Endodermal cell (in vitro differentiated cells): ENCODE measurements around the gene RPS27L. TPM values are rescaled to one million over a fixed set of nuclear protein-coding genes. Genes with fewer than 3 reads are reported as not detected.

ENCODE experiments used
- DNase-seq: peaks from one replicate; pipeline ENCODE4 v3.0.0-alpha.2; 2017
- H3K27ac ChIP-seq: 2 replicates; pipeline ENCODE4 v1.5.1; 2013; ENCODE audit warnings: mild to moderate bottlenecking, low read depth, low read length, moderate library complexity
- H3K27me3 ChIP-seq: 2 replicates; pipeline ENCODE4 v1.6.1; 2013; ENCODE audit warnings: mild to moderate bottlenecking, low read length, moderate library complexity; ENCODE audit not compliant: insufficient read depth, control insufficient read depth, poor library complexity, severe bottlenecking
- H3K36me3 ChIP-seq: 2 replicates; pipeline ENCODE4 v1.7.0; 2013; ENCODE audit warnings: mild to moderate bottlenecking, low read length, moderate library complexity; ENCODE audit not compliant: control insufficient read depth, insufficient read depth
- H3K4me1 ChIP-seq: one replicate; pipeline ENCODE4 v1.7.0; 2013; ENCODE audit warnings: low read length; ENCODE audit not compliant: control insufficient read depth, insufficient read depth
- H3K4me3 ChIP-seq: 2 replicates; pipeline ENCODE4 v1.5.1; 2013; ENCODE audit warnings: mild to moderate bottlenecking, low read length, moderate library complexity
- H3K9ac ChIP-seq: 2 replicates; pipeline ENCODE4 v1.6.1; 2013; ENCODE audit warnings: mild to moderate bottlenecking, low read length, moderate library complexity; ENCODE audit not compliant: poor library complexity, severe bottlenecking; ENCODE audit errors: extremely low read depth
- H3K9me3 ChIP-seq: 2 replicates; pipeline ENCODE4 v1.6.1; 2013; ENCODE audit warnings: mild to moderate bottlenecking, low read length, moderate library complexity; ENCODE audit not compliant: control insufficient read depth
- H3K27ac Mint-ChIP-seq: 2 replicates; pipeline ENCODE4 v1.8.0; 2020; ENCODE audit warnings: mixed read lengths
- H3K27me3 Mint-ChIP-seq: 2 replicates; pipeline ENCODE4 v1.8.0; 2021; ENCODE audit warnings: mild to moderate bottlenecking, mixed read lengths; ENCODE audit not compliant: insufficient read depth
- H3K36me3 Mint-ChIP-seq: 2 replicates; pipeline ENCODE4 v1.8.0; 2020; ENCODE audit warnings: low read depth, mixed read lengths
- H3K4me1 Mint-ChIP-seq: 2 replicates; pipeline ENCODE4 v1.8.0; 2020; ENCODE audit warnings: mixed read lengths
- H3K4me3 Mint-ChIP-seq: 2 replicates; pipeline ENCODE4 v1.8.0; 2020; ENCODE audit warnings: mild to moderate bottlenecking, moderate library complexity, mixed read lengths
- H3K9me3 Mint-ChIP-seq: 2 replicates; pipeline ENCODE4 v1.8.0; 2020; ENCODE audit warnings: mild to moderate bottlenecking, mixed read lengths
- WGBS, 2 experiments: methylation state at CpG; one replicate each; pipeline versions ENCODE4 v1.1.5 to v1.1.7; 2013; ENCODE audit warnings: missing lambda C conversion rate in 2 of 2, mixed read lengths in 1 of 2; ENCODE audit not compliant: insufficient coverage in 1 of 2, insufficient read length in 1 of 2; 5-methylcytosine and 5-hydroxymethylcytosine counted together
- total RNA-seq, 2 donors: library from RNA; stranded (reverse); fragmentation: NEBNext Ultra II Directional in 1 of 2; extraction: Animal tissue kit (Norgen Biotek cat#: 25700) in 1 of 2; gene quantifications; 2 replicates in 1 of 2; 3 replicates in 1 of 2; pipeline ENCODE4 v1.2.1, GENCODE V29; 2021
- TF ChIP-seq, protein P1 (sequence below): fragments of 200-600 bp; sonication (generic); conservative IDR thresholded peaks from 2 replicates; pipeline ENCODE4 v1.5.0; 2021; ENCODE audit warnings: antibody characterized with exemption, mild to moderate bottlenecking

RPS27L gene
- total RNA-seq, 2 donors from 2014 or later, result 56.2 to 68.8 TPM

DNA sequence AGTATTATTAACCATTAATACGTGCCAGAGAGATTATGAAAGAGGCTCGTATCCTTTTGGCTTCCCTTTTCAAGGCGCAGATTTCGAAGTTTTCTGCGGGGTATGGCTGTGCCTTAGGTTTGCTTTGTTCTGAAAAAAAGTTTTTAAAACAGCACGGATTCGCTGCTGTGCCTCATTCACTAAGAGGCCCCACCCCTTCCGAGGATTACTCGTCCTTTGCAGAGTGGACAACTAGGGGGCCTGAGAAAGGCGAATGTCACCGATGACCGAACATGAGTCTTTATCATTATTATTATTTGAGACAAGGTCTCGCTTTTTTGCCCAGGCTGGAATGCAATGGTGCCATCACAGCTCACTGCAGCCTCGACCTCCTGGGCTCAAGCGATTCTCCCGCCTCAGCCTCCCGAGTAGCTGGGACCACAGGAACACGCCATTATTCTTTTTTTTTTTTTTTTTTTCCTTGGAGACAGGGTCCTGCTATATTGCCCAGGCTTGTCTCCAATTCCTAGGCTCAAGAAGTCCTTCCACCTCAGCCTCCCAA is 684 bp upstream of the RPS27L start:
- Histone ChIP-seq H3K27ac (peak overlapping the region; percentile 83), H3K9me3 (no peaks in the 10 kb centered on the region), H3K27me3 (no peaks in the 10 kb centered on the region), H3K9ac (peak overlapping the region; percentile 82), H3K36me3 (peaks cover 12% of the 10 kb centered on the region), H3K4me1 (no peaks in the 10 kb centered on the region), H3K4me3 (peak overlapping the region; percentile 92)
- no peaks in the 10 kb centered on the region for H3K27me3 Mint-ChIP-seq
- TF ChIP-seq, protein P1, sequence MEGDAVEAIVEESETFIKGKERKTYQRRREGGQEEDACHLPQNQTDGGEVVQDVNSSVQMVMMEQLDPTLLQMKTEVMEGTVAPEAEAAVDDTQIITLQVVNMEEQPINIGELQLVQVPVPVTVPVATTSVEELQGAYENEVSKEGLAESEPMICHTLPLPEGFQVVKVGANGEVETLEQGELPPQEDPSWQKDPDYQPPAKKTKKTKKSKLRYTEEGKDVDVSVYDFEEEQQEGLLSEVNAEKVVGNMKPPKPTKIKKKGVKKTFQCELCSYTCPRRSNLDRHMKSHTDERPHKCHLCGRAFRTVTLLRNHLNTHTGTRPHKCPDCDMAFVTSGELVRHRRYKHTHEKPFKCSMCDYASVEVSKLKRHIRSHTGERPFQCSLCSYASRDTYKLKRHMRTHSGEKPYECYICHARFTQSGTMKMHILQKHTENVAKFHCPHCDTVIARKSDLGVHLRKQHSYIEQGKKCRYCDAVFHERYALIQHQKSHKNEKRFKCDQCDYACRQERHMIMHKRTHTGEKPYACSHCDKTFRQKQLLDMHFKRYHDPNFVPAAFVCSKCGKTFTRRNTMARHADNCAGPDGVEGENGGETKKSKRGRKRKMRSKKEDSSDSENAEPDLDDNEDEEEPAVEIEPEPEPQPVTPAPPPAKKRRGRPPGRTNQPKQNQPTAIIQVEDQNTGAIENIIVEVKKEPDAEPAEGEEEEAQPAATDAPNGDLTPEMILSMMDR, result peak; percentile 40
- no peaks in the 10 kb centered on the region for H3K9me3 Mint-ChIP-seq
- H3K4me1 Mint-ChIP-seq, result peaks cover 6% of the 10 kb centered on the region
- peaks cover 9% of the 10 kb centered on the region for H3K36me3 Mint-ChIP-seq
- DNase-seq, result peak; percentile 80
- peak overlapping the region; percentile 92 for H3K27ac Mint-ChIP-seq
- peak overlapping the region; percentile 99 for H3K4me3 Mint-ChIP-seq
- WGBS, 2 experiments, result 9 to 18% methylated on average over 11 to 18 of the region's 18 CpGs

DNA sequence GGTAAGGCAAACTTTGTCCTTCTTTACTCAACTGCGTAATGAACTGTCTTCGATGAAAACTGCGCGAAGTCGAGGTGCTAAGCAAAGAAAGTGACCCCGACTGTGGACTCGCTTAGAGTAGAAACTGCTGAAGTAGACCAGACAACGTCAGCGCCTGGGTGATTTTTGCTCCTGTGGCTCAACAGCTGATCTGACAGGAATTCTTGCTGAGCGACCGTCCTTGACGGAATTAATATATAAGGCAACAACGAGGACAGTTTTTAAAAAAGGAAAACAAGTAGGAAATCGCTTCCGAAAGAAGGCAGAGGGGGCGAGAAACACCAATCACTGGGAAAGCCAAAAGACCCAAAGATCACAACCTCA is 541 bp downstream of the RPS27L start:
- TF ChIP-seq, protein P1, result no peak
- H3K36me3 Mint-ChIP-seq, result peaks cover 15% of the 10 kb centered on the region
- H3K27ac ChIP-seq, result peak overlapping the region; percentile 83
- 0 to 1% methylated on average over 16 of the region's 16 CpGs for WGBS, 2 experiments
- H3K27ac Mint-ChIP-seq, result peak overlapping the region; percentile 99
- DNase-seq, result peak; percentile 57
- H3K4me1 Mint-ChIP-seq, result peaks cover 6% of the 10 kb centered on the region
- no peaks in the 10 kb centered on the region for H3K27me3 Mint-ChIP-seq
- H3K36me3 ChIP-seq, result peaks cover 20% of the 10 kb centered on the region
- peak overlapping the region; percentile 82 for H3K9ac ChIP-seq
- H3K4me3 Mint-ChIP-seq, result peak overlapping the region; percentile 99
- H3K4me1 ChIP-seq, result no peaks in the 10 kb centered on the region
- no peaks in the 10 kb centered on the region for H3K9me3 ChIP-seq
- no peaks in the 10 kb centered on the region for H3K27me3 ChIP-seq
- no peaks in the 10 kb centered on the region for H3K9me3 Mint-ChIP-seq
- H3K4me3 ChIP-seq, result peak overlapping the region; percentile 92

DNA sequence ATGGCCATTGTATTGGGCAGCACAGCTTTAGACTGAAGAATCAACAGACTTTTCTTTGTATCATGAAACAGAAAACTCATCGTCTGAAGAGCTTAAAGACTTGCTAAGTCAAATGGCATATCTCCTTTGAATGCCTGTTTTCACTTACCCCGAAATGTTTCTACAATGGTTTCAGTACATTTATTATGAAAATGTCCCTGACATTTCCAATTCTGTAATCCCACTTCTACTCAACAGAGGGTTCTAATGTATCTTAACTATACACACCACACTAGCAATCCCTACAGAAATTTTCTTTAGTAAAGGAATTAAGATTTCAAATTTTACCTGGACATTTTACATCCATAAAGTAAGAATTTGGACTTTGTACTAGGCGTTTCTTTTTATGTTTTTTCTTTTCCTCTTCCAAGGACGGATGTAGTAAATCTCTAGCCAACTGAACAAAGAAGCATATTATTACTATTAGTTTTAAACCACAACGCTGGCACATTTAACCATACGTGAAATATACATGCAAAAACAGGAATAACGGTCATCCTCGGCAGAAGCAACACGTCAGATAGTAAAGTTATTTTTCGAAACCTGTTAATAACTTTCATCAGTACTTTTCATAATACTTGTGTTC is 1.1 kb downstream of the RPS27L start:
- 18 to 24% methylated on average over 10 of the region's 10 CpGs for WGBS, 2 experiments
- Histone ChIP-seq H3K9me3 (no peaks in the 10 kb centered on the region), H3K27ac (peak overlapping the region; percentile 83), H3K27me3 (no peaks in the 10 kb centered on the region), H3K4me3 (peak overlapping the region; percentile 92), H3K4me1 (no peaks in the 10 kb centered on the region), H3K9ac (peak overlapping the region; percentile 82), H3K36me3 (peaks cover 25% of the 10 kb centered on the region)
- Mint-ChIP-seq H3K9me3 (no peaks in the 10 kb centered on the region), H3K4me3 (peak overlapping the region; percentile 99), H3K4me1 (peaks cover 6% of the 10 kb centered on the region), H3K36me3 (peaks cover 18% of the 10 kb centered on the region), H3K27me3 (no peaks in the 10 kb centered on the region), H3K27ac (no peak overlapping the region)
- TF ChIP-seq, protein P1, result no peak
- no peak for DNase-seq
